ENCODE results near the gene VWC2. TPM values are rescaled to one million over a fixed set of nuclear protein-coding genes. Genes with fewer than 3 reads are reported as not detected.

VWC2 gene
- total and polyA plus RNA-seq, 2 of the 8 experiments (the other 6 are each of a cell fraction or from before 2014, with no cell fraction given): 0.24 to 0.30 TPM

DNA sequence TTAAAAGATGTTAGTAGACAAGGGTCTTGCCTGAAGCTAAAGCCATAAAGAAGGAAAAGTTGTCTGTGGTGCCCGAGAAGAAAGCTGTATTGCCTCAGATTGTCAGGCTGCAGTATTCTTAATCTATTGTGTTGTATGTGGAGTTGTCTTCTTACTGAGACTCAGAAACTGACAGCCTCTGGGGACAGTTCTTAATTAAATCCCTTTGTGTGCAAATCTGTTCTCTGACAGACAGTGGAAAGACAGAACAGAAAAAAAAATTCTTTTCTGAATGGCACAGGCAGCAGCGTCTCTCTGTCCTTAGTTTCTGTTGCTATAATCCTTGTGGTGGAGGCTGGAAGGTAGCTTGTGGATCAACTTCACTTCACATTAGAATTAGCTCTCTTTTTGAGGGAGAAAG lies 16.8 kb downstream of the VWC2 start (continued):
- TF ChIP-seq, protein P1, sequence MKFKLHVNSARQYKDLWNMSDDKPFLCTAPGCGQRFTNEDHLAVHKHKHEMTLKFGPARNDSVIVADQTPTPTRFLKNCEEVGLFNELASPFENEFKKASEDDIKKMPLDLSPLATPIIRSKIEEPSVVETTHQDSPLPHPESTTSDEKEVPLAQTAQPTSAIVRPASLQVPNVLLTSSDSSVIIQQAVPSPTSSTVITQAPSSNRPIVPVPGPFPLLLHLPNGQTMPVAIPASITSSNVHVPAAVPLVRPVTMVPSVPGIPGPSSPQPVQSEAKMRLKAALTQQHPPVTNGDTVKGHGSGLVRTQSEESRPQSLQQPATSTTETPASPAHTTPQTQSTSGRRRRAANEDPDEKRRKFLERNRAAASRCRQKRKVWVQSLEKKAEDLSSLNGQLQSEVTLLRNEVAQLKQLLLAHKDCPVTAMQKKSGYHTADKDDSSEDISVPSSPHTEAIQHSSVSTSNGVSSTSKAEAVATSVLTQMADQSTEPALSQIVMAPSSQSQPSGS (IDR thresholded peaks at IDR 0.05; ENCODE audit: low read length): no peak
- TF ChIP-seq NANOG (IDR thresholded peaks at IDR 0.05; ENCODE audit: insufficient read depth, low read depth, low read length, poor library complexity, severe bottlenecking) (no peak), TAF1 (IDR thresholded peaks at IDR 0.05; ENCODE audit: low read depth, low read length) (no peak), JUND (IDR thresholded peaks at IDR 0.05; ENCODE audit: low read length) (no peak)

All from H1 (cell line).